IgD-negative memory B cell (primary cell): ENCODE results near the gene SIPA1. TPM values are rescaled to one million over a fixed set of nuclear protein-coding genes. Genes with fewer than 3 reads are reported as not detected.
A peak's percentile ranks its signal among the peaks of the same experiment; 100 is the strongest.

Source experiments
- H3K27ac Mint-ChIP-seq, 3 donors: one replicate each; pipeline ENCODE4 v1.8.0; 2020 to 2022; ENCODE audit warnings: mild to moderate bottlenecking in 3 of 3, mixed read lengths in 3 of 3, moderate library complexity in 1 of 3
- H3K27me3 Mint-ChIP-seq: one replicate; pipeline ENCODE4 v1.8.0; 2021; ENCODE audit warnings: mixed read lengths
- H3K36me3 Mint-ChIP-seq: one replicate; pipeline ENCODE4 v1.8.0; 2020; ENCODE audit warnings: mild to moderate bottlenecking, mixed read lengths
- H3K4me1 Mint-ChIP-seq, 3 donors: one replicate each; pipeline ENCODE4 v1.8.0; 2020 to 2022; ENCODE audit warnings: mixed read lengths in 3 of 3, mild to moderate bottlenecking in 1 of 3
- H3K4me3 Mint-ChIP-seq, 4 donors: one replicate each; pipeline ENCODE4 v1.8.0; 2020 to 2022; ENCODE audit warnings: mild to moderate bottlenecking in 4 of 4, mixed read lengths in 4 of 4, moderate library complexity in 3 of 4
- H3K9me3 Mint-ChIP-seq, 3 donors: one replicate each; pipeline ENCODE4 v1.8.0; 2020 to 2021; ENCODE audit warnings: mixed read lengths in 3 of 3, mild to moderate bottlenecking in 1 of 3
- polyA plus RNA-seq: library from polyadenylated mRNA; unstranded; fragments of 300-500 nt; fragmentation: Illumina TruSeq; gene quantifications from one replicate; pipeline ENCODE4 v1.2.3, GENCODE V29; 2021

The SIPA1 gene
- polyA plus RNA-seq, 1 donor from 2014 or later: 253 TPM

GRCh38 chr11:65615229-65615949 lies 22.5 kb upstream of the SIPA1 start, which contains the start of gene PCNX3:
Gene PCNX3 (plus strand): TSS chr11:65615776. CDS start chr11:65616312, 536 bp downstream.
- Mint-ChIP-seq H3K4me3 (peak within 1 kb of the TSS; percentile 89 to 98 (median 96)), H3K27me3 (no peaks in the 10 kb centered on the region), H3K4me1 (peaks cover 10 to 31% (median 29%) of the 10 kb centered on the region in 3 donors), H3K27ac (peak within 1 kb of the TSS; percentile 86 to 97 (median 90)), H3K9me3 (no peaks in the 10 kb centered on the region), H3K36me3 (peaks cover 4% of the 10 kb centered on the region)

- H3K4me1 Mint-ChIP-seq: peaks cover 10 to 27% (median 26%) of the 10 kb centered on the region in 3 donors
- no peaks in the 10 kb centered on the region for H3K27me3 Mint-ChIP-seq
- H3K9me3 Mint-ChIP-seq: no peaks in the 10 kb centered on the region
- H3K4me3 Mint-ChIP-seq: peak overlapping the region; percentile 89 to 98 (median 96)
- H3K36me3 Mint-ChIP-seq: peaks cover 4% of the 10 kb centered on the region
- H3K27ac Mint-ChIP-seq: peak overlapping the region; percentile 86 to 97 (median 90)
Measured at GRCh38 chr11:65615950-65616574, 21.8 kb upstream of the SIPA1 start.

- peaks cover 10 to 27% (median 26%) of the 10 kb centered on the region in 3 donors for H3K4me1 Mint-ChIP-seq
- H3K36me3 Mint-ChIP-seq: peaks cover 4% of the 10 kb centered on the region
Measured at GRCh38 chr11:65616575-65617001, 21.3 kb upstream of the SIPA1 start.

GRCh38 chr11:65617136-65617850 lies 20.6 kb upstream of the SIPA1 start:
- no peaks in the 10 kb centered on the region for H3K27me3 Mint-ChIP-seq
- H3K4me1 Mint-ChIP-seq: peaks cover 5 to 24% (median 22%) of the 10 kb centered on the region in 3 donors
- no peaks in the 10 kb centered on the region for H3K9me3 Mint-ChIP-seq
- peaks cover 4% of the 10 kb centered on the region for H3K36me3 Mint-ChIP-seq
- peak overlapping the region; percentile 87 to 98 (median 92) for H3K4me3 Mint-ChIP-seq
- peak overlapping the region in 2 of 3 donors; percentile 9 to 23 for H3K27ac Mint-ChIP-seq

More at GRCh38 chr11:65616575-65617001, 21.3 kb upstream of the SIPA1 start:
- Mint-ChIP-seq H3K27me3 (no peaks in the 10 kb centered on the region), H3K4me3 (peak overlapping the region; percentile 87 to 98 (median 92)), H3K27ac (peak overlapping the region; percentile 9 to 80 (median 60)), H3K9me3 (no peaks in the 10 kb centered on the region)

GRCh38 chr11:65617990-65618751 lies 19.7 kb upstream of the SIPA1 start:
- Mint-ChIP-seq H3K9me3 (no peaks in the 10 kb centered on the region), H3K27me3 (no peaks in the 10 kb centered on the region), H3K4me1 (peaks cover 4 to 17% (median 15%) of the 10 kb centered on the region in 3 donors), H3K4me3 (peak overlapping the region in 1 of 4 donors; percentile 89), H3K36me3 (peaks cover 4% of the 10 kb centered on the region), H3K27ac (peak overlapping the region in 1 of 3 donors; percentile 9)

GRCh38 chr11:65618763-65619162 lies 19.1 kb upstream of the SIPA1 start:
- Mint-ChIP-seq H3K36me3 (peaks cover 4% of the 10 kb centered on the region), H3K27me3 (no peaks in the 10 kb centered on the region), H3K4me3 (peak overlapping the region in 2 of 4 donors; percentile 35 to 79)

GRCh38 chr11:65619281-65619928 lies 18.5 kb upstream of the SIPA1 start:
- peaks cover 4% of the 10 kb centered on the region for H3K36me3 Mint-ChIP-seq
- H3K27ac Mint-ChIP-seq: peak overlapping the region in 1 of 3 donors; percentile 7
- H3K4me3 Mint-ChIP-seq: peak overlapping the region in 3 of 4 donors; percentile 58 to 79 (median 65)
- peaks cover 4 to 14% (median 14%) of the 10 kb centered on the region in 3 donors for H3K4me1 Mint-ChIP-seq
- no peaks in the 10 kb centered on the region for H3K9me3 Mint-ChIP-seq
- no peaks in the 10 kb centered on the region for H3K27me3 Mint-ChIP-seq

More at GRCh38 chr11:65618763-65619162, 19.1 kb upstream of the SIPA1 start:
- peak overlapping the region in 1 of 3 donors; percentile 7 for H3K27ac Mint-ChIP-seq
- H3K9me3 Mint-ChIP-seq: no peaks in the 10 kb centered on the region
- H3K4me1 Mint-ChIP-seq: peaks cover 4 to 15% (median 14%) of the 10 kb centered on the region in 3 donors

- H3K4me3 Mint-ChIP-seq: peak overlapping the region in 1 of 4 donors; percentile 56
- H3K4me1 Mint-ChIP-seq: peaks cover 4 to 14% (median 14%) of the 10 kb centered on the region in 3 donors
- peaks cover 4% of the 10 kb centered on the region for H3K36me3 Mint-ChIP-seq
- H3K9me3 Mint-ChIP-seq: no peaks in the 10 kb centered on the region
- H3K27ac Mint-ChIP-seq: peak overlapping the region in 1 of 3 donors; percentile 62
- H3K27me3 Mint-ChIP-seq: no peaks in the 10 kb centered on the region
Measured at GRCh38 chr11:65620666-65621065, 17.2 kb upstream of the SIPA1 start.

GRCh38 chr11:65621460-65621859 lies 16.4 kb upstream of the SIPA1 start:
- peak overlapping the region in 1 of 3 donors; percentile 62 for H3K27ac Mint-ChIP-seq
- no peaks in the 10 kb centered on the region for H3K27me3 Mint-ChIP-seq
- peaks cover 4% of the 10 kb centered on the region for H3K36me3 Mint-ChIP-seq

GRCh38 chr11:65622011-65622410 lies 15.9 kb upstream of the SIPA1 start:
- H3K9me3 Mint-ChIP-seq: no peaks in the 10 kb centered on the region
- peaks cover 4% of the 10 kb centered on the region for H3K36me3 Mint-ChIP-seq
- peaks cover 6 to 13% (median 6%) of the 10 kb centered on the region in 3 donors for H3K4me1 Mint-ChIP-seq
- H3K27me3 Mint-ChIP-seq: no peaks in the 10 kb centered on the region
- H3K4me3 Mint-ChIP-seq: peak overlapping the region in 1 of 4 donors; percentile 29
- H3K27ac Mint-ChIP-seq: peak overlapping the region in 1 of 3 donors; percentile 71

More at GRCh38 chr11:65621460-65621859, 16.4 kb upstream of the SIPA1 start:
- Mint-ChIP-seq H3K4me3 (peak overlapping the region in 2 of 4 donors; percentile 34 to 56), H3K4me1 (peaks cover 9 to 16% (median 12%) of the 10 kb centered on the region in 3 donors), H3K9me3 (no peaks in the 10 kb centered on the region)

GRCh38 chr11:65623177-65623576 lies 14.7 kb upstream of the SIPA1 start:
- no peaks in the 10 kb centered on the region for H3K9me3 Mint-ChIP-seq
- peak overlapping the region in 1 of 4 donors; percentile 63 for H3K4me3 Mint-ChIP-seq
- peaks cover 4% of the 10 kb centered on the region for H3K36me3 Mint-ChIP-seq
- H3K4me1 Mint-ChIP-seq: peaks cover 5 to 9% (median 6%) of the 10 kb centered on the region in 3 donors
- H3K27ac Mint-ChIP-seq: peak overlapping the region in 1 of 3 donors; percentile 63
- H3K27me3 Mint-ChIP-seq: no peaks in the 10 kb centered on the region

GRCh38 chr11:65623852-65624616 lies 13.9 kb upstream of the SIPA1 start:
- no peaks in the 10 kb centered on the region for H3K27me3 Mint-ChIP-seq
- H3K9me3 Mint-ChIP-seq: no peaks in the 10 kb centered on the region
- peaks cover 5 to 8% (median 6%) of the 10 kb centered on the region in 3 donors for H3K4me1 Mint-ChIP-seq
- H3K36me3 Mint-ChIP-seq: peaks cover 3% of the 10 kb centered on the region
- H3K27ac Mint-ChIP-seq: no peak overlapping the region
- H3K4me3 Mint-ChIP-seq: peak overlapping the region in 1 of 4 donors; percentile 52
